ENCODE results near the gene FZD1.
"Not testable (repeated sequence)": the region's sequence is repeated elsewhere in the genome, so short reads cannot be mapped to it uniquely, and the experiment has no call there.

FZD1 gene

DNA sequence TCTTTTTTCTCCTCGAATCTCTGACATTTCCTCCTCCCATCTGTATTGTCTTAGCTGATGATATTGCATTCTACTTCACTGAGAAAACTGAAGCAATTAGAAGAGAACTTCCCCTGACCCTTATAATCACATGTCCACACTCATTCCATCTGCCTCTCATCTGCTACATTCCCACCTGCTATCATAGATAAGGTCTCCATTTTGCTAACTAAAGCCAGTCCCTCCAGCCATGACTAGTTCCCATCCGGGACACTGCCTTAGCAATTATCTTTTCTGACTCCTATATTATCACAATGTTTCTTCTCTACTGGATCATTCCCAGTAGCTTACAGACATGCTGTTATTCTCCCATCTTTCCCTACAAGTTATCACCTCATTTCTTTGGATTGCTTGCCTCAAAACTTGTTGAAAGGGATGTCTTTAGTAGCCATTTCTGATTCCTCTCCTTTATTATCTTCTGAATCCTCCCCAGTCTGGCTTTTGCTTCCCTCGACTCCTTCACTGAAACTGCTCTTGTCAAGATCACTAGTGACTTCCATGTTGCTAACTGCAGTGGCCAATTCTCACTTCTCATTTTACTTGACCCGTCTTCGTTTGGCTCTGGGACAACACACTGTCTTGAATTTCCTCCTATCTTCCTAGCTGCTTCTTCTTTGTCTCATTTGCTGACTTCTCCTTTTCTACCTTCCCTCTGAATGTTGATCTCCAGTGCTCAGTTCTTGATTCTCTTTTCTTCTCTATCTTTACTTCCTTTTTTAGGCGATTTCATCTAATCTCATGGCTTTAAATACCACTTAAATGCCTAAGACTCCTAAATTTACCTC is 35.9 kb downstream of the FZD1 start:
- no peak for DNase-seq

DNA sequence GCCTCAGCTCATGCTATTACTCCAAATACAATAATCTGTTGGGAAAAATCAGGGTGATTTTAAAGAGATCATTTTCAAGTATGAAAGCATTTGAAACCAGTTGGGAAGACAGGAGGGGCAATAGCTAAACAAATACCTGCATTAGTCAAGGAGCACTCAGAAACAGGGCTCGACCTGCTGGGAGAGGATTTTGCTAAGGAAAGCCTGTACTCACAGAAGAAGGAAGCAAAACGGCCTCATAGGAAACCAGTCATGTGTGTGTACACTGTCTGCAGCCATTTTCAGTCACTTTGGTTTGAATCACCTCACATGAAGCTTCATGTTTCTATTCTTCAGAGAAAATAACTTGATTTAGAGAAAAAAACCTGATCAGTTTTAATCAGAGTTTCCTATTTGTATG is 38.6 kb downstream of the FZD1 start:
- DNase-seq = no peak

GRCh38 chr7:91306266-91306665 is 42.0 kb downstream of the FZD1 start:
- DNase-seq = no peak

GRCh38 chr7:91307467-91307866 is 43.2 kb downstream of the FZD1 start:
- DNase-seq = no peak

GRCh38 chr7:91308191-91308590 is 44.0 kb downstream of the FZD1 start:
- DNase-seq = not testable (repeated sequence)

- DNase-seq = peak; percentile 65
Observed at GRCh38 chr7:91310830-91311460, 46.7 kb downstream of the FZD1 start.

DNA sequence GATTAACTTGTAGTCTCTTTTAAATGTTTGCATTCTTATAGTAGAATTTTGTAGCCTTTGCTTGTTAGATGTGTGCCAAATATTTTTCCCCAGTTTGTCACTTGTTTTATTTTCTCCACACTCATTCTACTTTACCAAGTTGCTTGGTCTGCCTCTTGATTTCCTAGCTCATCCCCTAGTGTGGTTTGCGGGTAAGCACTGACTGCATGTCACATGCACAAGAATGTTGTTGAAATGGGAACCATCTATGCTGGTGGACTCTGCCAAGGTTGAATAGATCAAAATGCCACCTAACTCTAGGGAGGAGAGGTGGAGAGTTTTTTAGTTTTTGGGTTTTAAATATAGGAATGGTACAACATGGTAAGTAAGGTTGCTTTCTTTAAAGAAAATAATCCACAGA is 47.6 kb downstream of the FZD1 start:
- no peak for DNase-seq

DNA sequence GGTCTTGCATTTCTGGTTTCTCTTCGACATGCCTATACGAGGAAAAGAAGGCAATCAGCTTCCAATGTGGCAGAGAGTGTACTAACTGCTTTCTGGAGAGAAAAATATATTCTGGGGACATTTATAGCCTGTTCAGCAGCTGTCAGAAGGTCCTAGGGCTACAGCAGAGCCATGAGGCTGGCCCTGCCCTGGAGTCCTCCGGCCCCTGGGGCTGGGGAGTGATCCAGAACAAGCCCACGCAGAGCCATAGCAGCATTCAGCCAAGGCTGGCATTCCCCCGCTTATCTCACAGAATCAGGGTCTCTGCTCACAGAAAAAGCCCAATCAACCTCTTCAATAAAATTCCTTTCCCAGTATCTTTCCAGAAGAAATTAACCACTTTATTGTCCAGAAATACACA is 48.9 kb downstream of the FZD1 start:
- no peak for DNase-seq

- no peak for DNase-seq
Observed at GRCh38 chr7:91314591-91315323, 50.5 kb downstream of the FZD1 start.

- no peak for DNase-seq
Observed at GRCh38 chr7:91316426-91316825, 52.2 kb downstream of the FZD1 start.

- no peak for DNase-seq
Observed at GRCh38 chr7:91319351-91319750, 55.1 kb downstream of the FZD1 start.

DNA sequence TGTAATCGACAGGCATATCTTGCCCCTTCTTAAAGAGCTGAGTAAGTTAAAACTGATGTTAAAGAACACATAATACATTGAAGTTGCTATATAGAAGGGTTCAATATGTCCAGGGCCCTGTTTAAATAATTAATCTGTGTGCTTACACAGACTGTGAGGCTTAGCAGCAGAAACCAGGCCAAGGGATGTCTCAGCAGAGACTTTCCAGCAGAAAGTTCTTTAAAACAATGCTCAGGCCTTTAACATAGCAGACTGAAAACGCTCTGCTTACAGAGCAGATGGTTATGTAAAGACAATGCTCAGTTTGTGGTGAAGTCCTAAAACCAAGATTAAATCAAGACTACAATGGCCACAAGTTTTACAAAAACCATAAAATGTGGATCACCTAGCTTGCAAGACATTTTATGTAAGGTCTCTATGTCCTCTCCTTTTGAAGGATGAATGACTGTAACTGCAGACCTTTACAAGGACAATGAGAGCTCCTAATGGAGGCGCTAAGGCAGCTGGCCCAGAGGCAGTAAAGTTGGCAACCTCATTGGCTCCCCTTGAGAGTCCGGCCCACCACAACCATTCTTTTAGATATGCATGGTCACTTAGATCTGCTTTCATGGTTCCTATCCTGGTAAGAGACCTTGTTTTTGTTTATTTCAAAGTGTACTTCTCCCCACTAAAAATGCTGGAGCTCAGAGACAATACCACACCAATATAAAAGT is 56.3 kb downstream of the FZD1 start:
- DNase-seq = peak; percentile 57
